Activated B cell treated with CpG ODN at 0.5 μM for 24 hours (primary cell): ENCODE data around the gene XYLB. TPM values are rescaled to one million over a fixed set of nuclear protein-coding genes. Genes with fewer than 3 reads are reported as not detected.

Experiments used
- ATAC-seq: fragments of 200-7000 bp; cut with Tn5 transposase; one replicate; pipeline ENCODE4 v1.10.0; 2021; ENCODE audit warnings: low read depth, mild to moderate bottlenecking, moderate library complexity
- CTCF ChIA-PET: fragments of 350-600 bp; sonication (Branson Sonifier 250); formaldehyde crosslinking; loops from one replicate; lab custom pipeline; 2021; ENCODE audit warnings: antibody characterized with exemption; lab: Charles Lee
- POLR2A ChIA-PET: fragments of 350-600 bp; sonication (Branson Sonifier 250); formaldehyde crosslinking; loops from one replicate; lab custom pipeline; 2021; ENCODE audit warnings: antibody characterized with exemption; lab: Charles Lee
- DNase-seq: peaks from one replicate; pipeline ENCODE4 v3.0.0; 2022
- H3K27ac Mint-ChIP-seq: one replicate; pipeline ENCODE4 v1.8.0; 2020; ENCODE audit warnings: mixed read lengths
- H3K27me3 Mint-ChIP-seq: one replicate; pipeline ENCODE4 v1.8.0; 2021; ENCODE audit warnings: mixed read lengths
- H3K36me3 Mint-ChIP-seq: one replicate; pipeline ENCODE4 v1.8.0; 2021; ENCODE audit warnings: low read depth, mixed read lengths
- H3K4me1 Mint-ChIP-seq: one replicate; pipeline ENCODE4 v1.8.0; 2021; ENCODE audit warnings: mixed read lengths
- H3K4me3 Mint-ChIP-seq: one replicate; pipeline ENCODE4 v1.8.0; 2020; ENCODE audit warnings: mild to moderate bottlenecking, mixed read lengths
- H3K9me3 Mint-ChIP-seq: one replicate; pipeline ENCODE4 v1.8.0; 2020; ENCODE audit warnings: mixed read lengths
- intact Hi-C: fragments of 100-400 bp; cut with micrococcal nuclease; formaldehyde crosslinking; loops from one replicate; pipeline ENCODE4 v1.15.1; 2024
- total RNA-seq: library from RNA; stranded (reverse); gene quantifications from 2 replicates; pipeline ENCODE4 v1.2.3, GENCODE V29; 2022
- TF ChIP-seq, protein P1 (sequence below): fragments of 200-600 bp; IDR thresholded peaks from one replicate; pipeline ENCODE4 v1.8.0; 2022; ENCODE audit warnings: antibody characterized with exemption, mild to moderate bottlenecking

Gene XYLB
- total RNA-seq, 1 donor from 2014 or later: 1.8 TPM

DNA sequence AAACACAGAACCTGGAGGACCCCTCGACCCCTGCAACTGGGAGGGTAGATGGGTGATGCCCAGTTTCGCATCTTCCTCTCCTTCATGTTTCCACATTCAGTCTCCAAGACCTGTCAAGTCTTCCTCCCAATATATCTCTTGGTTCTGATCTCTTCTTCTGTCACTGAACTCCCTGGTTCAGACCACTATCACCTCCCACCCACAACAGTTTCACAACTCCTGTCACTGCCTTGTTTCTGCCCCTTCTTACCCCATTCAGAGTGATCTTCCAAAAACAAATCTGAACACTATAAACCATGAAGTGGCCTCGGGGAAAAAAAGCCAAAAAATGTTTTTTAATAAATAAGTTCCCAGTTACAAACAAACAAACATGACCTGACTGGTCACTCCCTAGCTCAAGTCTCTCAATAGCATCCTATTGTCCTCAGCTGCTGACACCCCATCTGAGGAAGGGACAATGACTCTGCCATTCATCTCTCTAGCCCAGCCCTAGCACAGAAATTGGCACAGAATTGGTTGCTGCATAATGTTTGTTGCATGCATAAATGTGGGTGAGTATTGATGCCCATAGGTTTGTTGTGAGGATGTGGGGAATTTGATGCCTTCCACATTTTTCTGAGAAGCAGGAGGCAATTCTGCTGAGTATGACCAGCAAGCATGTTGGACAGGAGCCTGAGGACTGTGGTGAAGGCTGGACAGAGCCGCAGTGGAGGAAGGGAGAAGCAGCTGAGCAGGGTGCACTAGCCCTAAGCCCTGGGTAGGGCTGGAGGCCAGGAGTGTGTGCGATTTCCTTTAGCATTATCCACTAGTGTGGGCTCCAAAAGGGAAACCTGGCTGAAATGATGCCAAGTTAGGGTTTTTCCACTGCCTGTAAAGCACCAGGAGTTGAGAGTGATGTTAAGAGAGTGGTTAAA, 12.2 kb upstream of the XYLB start:
- H3K9me3 Mint-ChIP-seq: no peaks in the 10 kb centered on the region
- H3K4me3 Mint-ChIP-seq: no peak overlapping the region
- intact Hi-C loops: no loop called here
- no peak overlapping the region for H3K27ac Mint-ChIP-seq
- ChIA-PET CTCF (interaction anchor here (1.0 kb wide), 1 partner anchor 11 kb away, joined by 3 read pairs; no protein-coding TSS in a partner anchor), POLR2A (no interaction called here)
- H3K27me3 Mint-ChIP-seq: no peaks in the 10 kb centered on the region
- TF ChIP-seq, protein P1, sequence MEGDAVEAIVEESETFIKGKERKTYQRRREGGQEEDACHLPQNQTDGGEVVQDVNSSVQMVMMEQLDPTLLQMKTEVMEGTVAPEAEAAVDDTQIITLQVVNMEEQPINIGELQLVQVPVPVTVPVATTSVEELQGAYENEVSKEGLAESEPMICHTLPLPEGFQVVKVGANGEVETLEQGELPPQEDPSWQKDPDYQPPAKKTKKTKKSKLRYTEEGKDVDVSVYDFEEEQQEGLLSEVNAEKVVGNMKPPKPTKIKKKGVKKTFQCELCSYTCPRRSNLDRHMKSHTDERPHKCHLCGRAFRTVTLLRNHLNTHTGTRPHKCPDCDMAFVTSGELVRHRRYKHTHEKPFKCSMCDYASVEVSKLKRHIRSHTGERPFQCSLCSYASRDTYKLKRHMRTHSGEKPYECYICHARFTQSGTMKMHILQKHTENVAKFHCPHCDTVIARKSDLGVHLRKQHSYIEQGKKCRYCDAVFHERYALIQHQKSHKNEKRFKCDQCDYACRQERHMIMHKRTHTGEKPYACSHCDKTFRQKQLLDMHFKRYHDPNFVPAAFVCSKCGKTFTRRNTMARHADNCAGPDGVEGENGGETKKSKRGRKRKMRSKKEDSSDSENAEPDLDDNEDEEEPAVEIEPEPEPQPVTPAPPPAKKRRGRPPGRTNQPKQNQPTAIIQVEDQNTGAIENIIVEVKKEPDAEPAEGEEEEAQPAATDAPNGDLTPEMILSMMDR: no peak
- H3K36me3 Mint-ChIP-seq: no peaks in the 10 kb centered on the region
- H3K4me1 Mint-ChIP-seq: no peaks in the 10 kb centered on the region
- no peak for ATAC-seq
- no peak for DNase-seq

DNA sequence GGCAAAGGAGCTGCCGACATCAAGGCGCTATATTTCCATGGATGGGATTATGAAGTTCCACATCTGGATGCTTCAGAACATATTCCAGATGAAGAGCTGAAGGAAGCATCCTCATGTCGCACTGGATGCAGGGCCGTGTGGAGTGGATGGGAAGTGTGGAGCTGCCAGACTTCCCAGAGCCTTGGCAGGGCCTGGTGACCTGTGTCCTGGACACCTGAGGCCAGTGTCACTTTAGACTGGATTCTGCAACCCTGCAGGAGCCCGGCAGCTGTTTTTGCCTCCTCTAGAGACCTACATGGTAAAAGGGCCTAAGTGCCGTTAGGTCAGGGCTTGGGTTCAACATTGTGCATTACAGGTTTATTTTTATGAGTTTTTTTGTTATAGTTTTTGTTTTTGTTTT, 11.3 kb upstream of the XYLB start:
- Mint-ChIP-seq H3K4me3 (no peak overlapping the region), H3K27ac (no peak overlapping the region), H3K36me3 (no peaks in the 10 kb centered on the region), H3K4me1 (no peaks in the 10 kb centered on the region), H3K27me3 (no peaks in the 10 kb centered on the region), H3K9me3 (no peaks in the 10 kb centered on the region)
- intact Hi-C loops: no loop called here
- CTCF ChIA-PET: no interaction called here
- POLR2A ChIA-PET: no interaction called here
- TF ChIP-seq, protein P1: no peak
- no peak for DNase-seq
- no peak for ATAC-seq

DNA sequence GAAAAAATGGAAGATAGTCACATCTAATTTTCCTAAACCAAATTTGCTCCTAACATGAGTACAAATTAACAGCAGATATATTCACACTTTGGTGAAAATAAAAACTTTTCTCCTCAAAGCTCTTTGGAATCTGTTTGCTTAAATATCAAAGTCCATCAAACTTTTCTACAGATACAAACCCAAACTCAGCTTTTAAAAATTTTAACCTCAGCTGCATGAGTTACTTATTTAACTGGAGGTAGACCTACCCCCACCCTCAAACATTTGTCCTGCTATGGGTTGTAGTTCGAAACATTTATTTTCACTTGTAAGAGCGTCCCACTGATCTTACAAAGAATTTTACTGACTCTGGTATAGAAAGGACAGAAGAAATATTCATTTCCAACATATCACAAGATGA, 8.9 kb upstream of the XYLB start:
- Mint-ChIP-seq H3K27me3 (no peaks in the 10 kb centered on the region), H3K4me1 (no peaks in the 10 kb centered on the region), H3K9me3 (no peaks in the 10 kb centered on the region), H3K36me3 (no peaks in the 10 kb centered on the region), H3K27ac (no peak overlapping the region), H3K4me3 (no peak overlapping the region)
- TF ChIP-seq, protein P1: no peak
- intact Hi-C loops: no loop called here
- CTCF ChIA-PET: no interaction called here
- POLR2A ChIA-PET: no interaction called here
- no peak for DNase-seq
- no peak for ATAC-seq

DNA sequence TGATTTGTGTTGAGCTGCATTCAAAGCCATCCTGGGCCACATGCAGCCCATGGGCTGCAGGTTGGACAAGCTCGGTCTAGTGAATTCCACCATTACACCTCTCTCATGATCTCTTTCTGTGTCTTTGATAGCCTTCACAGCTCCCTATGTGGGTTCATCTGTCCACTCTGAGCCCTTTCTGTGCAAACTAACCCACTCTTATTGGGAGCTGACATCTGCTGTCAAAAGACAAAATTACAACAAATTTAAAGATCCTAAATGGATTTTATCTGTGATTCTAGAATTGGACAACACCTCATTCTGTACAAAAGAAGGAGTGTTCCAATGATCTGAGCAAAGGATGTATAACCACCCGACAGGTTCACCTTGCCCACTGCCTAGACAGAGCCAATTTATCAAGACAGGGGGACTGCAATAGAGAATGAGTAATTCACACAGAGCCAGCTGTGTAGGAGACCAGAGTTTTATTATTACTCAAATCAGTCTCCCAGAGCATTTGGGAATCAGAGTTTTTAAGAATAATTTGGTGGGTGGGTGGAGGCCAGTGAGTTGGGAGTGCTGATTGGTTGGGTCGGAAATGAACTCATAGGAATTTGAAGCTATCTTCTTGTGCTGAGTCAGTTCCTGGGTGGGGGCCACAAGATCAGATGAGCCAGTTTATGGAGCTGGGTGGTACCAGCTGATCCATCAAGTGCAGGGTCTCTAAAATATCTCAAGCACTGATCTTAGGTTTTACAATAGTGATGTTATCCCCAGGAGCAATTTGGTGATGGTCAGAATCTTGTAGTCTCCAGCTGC, 2.6 kb upstream of the XYLB start:
- no peak overlapping the region for H3K4me3 Mint-ChIP-seq
- POLR2A ChIA-PET: no interaction called here
- no peaks in the 10 kb centered on the region for H3K9me3 Mint-ChIP-seq
- peaks cover 4% of the 10 kb centered on the region for H3K4me1 Mint-ChIP-seq
- H3K36me3 Mint-ChIP-seq: no peaks in the 10 kb centered on the region
- H3K27me3 Mint-ChIP-seq: no peaks in the 10 kb centered on the region
- TF ChIP-seq, protein P1: no peak
- H3K27ac Mint-ChIP-seq: no peak overlapping the region
- CTCF ChIA-PET: interaction anchor here (1.4 kb wide), 1 partner anchor 226 kb away, joined by 5 read pairs; no protein-coding TSS in a partner anchor
- DNase-seq (no peak), ATAC-seq (no peak)
- intact Hi-C loops: no loop called here
